ENCODE results near the gene PCMTD2. TPM values are rescaled to one million over a fixed set of nuclear protein-coding genes. Genes with fewer than 3 reads are reported as not detected.

PCMTD2 gene
- total and polyA plus RNA-seq, 2 of the 13 experiments (the other 11 are each of a cell fraction or from before 2014, with no cell fraction given) = 47.0 to 76.9 TPM

DNA sequence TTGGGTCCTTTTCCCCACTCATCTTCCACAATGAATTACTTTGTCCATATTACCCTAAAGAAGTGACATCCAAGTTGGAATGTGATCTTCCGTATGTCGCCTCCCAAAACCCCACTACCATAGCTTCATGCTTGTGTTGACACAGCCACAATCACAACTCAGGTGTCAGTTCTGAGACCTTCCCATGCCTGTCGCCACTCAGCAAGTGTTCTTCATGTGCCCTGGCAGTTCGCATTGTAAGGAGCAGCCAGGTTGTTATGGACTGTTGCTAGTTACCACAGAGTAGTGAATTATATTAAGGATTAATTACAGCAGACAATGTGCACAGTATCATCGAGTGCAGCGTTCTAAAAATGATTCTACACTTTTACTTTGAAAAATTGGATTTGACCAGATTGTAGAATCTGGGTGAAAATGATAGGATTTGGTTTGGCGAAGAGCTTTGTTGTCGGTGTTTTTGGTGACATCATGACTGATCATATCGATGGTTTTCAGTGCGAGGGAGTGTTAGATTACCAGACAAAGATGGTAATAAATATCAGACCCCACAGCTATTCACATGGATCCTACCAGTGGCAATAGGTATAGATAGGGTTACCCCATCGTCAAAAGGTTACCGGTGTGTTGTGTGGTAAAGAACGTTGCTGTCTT is 1.7 kb downstream of the PCMTD2 start:
- TF ChIP-seq ZC3H13 (CRISPR knock-in tag; IDR thresholded peaks at IDR 0.05) (0 out of 2 replicates have a peak, but pooled peaks have one; percentile 37), ZNF878 (CRISPR knock-in tag; IDR thresholded peaks at IDR 0.05) (no peak), ATF7 (IDR thresholded peaks at IDR 0.05) (peak; percentile 59), ATF7 (CRISPR knock-in tag; IDR thresholded peaks at IDR 0.05) (no peak), CREB1 (IDR thresholded peaks at IDR 0.05) (peak; percentile 62), CREB1 (CRISPR knock-in tag; IDR thresholded peaks at IDR 0.05) (no peak), ZNF816 (CRISPR knock-in tag; IDR thresholded peaks at IDR 0.05; ENCODE audit: borderline replicate concordance) (0 out of 2 replicates have a peak, but pooled peaks have one; percentile 35), PHB2 (IDR thresholded peaks at IDR 0.05; ENCODE audit: partially characterized antibody) (no peak), NR1H2 (CRISPR knock-in tag; IDR thresholded peaks at IDR 0.05; ENCODE audit: borderline replicate concordance, low read depth) (no peak), ZNF329 (CRISPR knock-in tag; IDR thresholded peaks at IDR 0.05; ENCODE audit: low read depth) (no peak), ZSCAN12 (CRISPR knock-in tag; IDR thresholded peaks at IDR 0.05) (0 out of 2 replicates have a peak, but pooled peaks have one; percentile 38), HDAC1 (CRISPR knock-in tag; IDR thresholded peaks at IDR 0.05) (0 out of 2 replicates have a peak, but pooled peaks have one; percentile 19)
- TF ChIP-seq, protein P1, sequence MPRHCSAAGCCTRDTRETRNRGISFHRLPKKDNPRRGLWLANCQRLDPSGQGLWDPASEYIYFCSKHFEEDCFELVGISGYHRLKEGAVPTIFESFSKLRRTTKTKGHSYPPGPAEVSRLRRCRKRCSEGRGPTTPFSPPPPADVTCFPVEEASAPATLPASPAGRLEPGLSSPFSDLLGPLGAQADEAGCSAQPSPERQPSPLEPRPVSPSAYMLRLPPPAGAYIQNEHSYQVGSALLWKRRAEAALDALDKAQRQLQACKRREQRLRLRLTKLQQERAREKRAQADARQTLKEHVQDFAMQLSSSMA (CRISPR knock-in tag; IDR thresholded peaks at IDR 0.05) = 0 out of 2 replicates have a peak, but pooled peaks have one; percentile 24
- in situ Hi-C loops (cut with HindIII; ENCODE audit: extremely low pct_ligation_motif_present, low pct_unique_long_range_greater_than_20kb) = no loop called here
- Histone ChIP-seq H3K4me2 (ENCODE audit: low read depth, low read length) (peak overlapping the region; percentile 94), H3K4me1 (ENCODE audit: insufficient read depth, low read length) (peaks cover 63% of the 10 kb centered on the region), H2AFZ (ENCODE audit: low read length) (no peak overlapping the region), H3K27me3 (ENCODE audit: control insufficient read depth in 1 of 2, insufficient read depth in 2 of 2, low read length in 2 of 2) (no peaks in the 10 kb centered on the region; a peak in 1 of 5 replicates), H3K9ac (ENCODE audit: insufficient read depth, low read depth, low read length) (peak overlapping the region; percentile 83; the same call in 1 of the 2 replicates), H3K79me2 (ENCODE audit: insufficient read depth, low read length) (peaks cover 28% of the 10 kb centered on the region), H4K20me1 (ENCODE audit: insufficient read depth, low read length) (no peaks in the 10 kb centered on the region), H3K36me3 (replicated peaks in 1 of 2; ENCODE audit: control insufficient read depth in 1 of 2, insufficient read depth in 2 of 2, low read length in 2 of 2) (peaks cover 9 to 21% of the 10 kb centered on the region in 2 experiments; a peak in 4 of 5 replicates), H3K9me3 (ENCODE audit: low read length) (no peaks in the 10 kb centered on the region), H3K27ac (ENCODE audit: extremely low read length, insufficient read depth, low read length) (no peak overlapping the region), H3K4me3 (replicated peaks in 1 of 3; ENCODE audit: insufficient read depth in 1 of 3, low read depth in 2 of 3, low read length in 3 of 3) (peak overlapping the region in 2 of 3 experiments; percentile 68 to 80; a peak in 3 of 6 replicates)
- BruUV-seq (replicated peaks) = no TSS peak
- ATAC-seq (no peak), FAIRE-seq (no peak), DNase-seq (ENCODE audit: low spot score) (no peak)
- intact Hi-C loops (cut with micrococcal nuclease; ENCODE audit: unreplicated experiment) = no loop called here
- ChIA-PET POLR2A (interaction anchor here (2.0 to 7.3 kb wide), 4 partner anchors 11 to 178 kb away, joined by 9 to 157 read pairs (median 28); partner anchors contain the start of genes OPRL1 and RGS19), CTCF (ENCODE audit: low intra/inter-chr PET ratio, low total read pairs) (no interaction called here)
- 97% methylated on average over 13 of the region's 13 CpGs for WGBS (ENCODE audit: low lambda C conversion rate)
